ENCODE data around the gene B4GALT1.

DNA sequence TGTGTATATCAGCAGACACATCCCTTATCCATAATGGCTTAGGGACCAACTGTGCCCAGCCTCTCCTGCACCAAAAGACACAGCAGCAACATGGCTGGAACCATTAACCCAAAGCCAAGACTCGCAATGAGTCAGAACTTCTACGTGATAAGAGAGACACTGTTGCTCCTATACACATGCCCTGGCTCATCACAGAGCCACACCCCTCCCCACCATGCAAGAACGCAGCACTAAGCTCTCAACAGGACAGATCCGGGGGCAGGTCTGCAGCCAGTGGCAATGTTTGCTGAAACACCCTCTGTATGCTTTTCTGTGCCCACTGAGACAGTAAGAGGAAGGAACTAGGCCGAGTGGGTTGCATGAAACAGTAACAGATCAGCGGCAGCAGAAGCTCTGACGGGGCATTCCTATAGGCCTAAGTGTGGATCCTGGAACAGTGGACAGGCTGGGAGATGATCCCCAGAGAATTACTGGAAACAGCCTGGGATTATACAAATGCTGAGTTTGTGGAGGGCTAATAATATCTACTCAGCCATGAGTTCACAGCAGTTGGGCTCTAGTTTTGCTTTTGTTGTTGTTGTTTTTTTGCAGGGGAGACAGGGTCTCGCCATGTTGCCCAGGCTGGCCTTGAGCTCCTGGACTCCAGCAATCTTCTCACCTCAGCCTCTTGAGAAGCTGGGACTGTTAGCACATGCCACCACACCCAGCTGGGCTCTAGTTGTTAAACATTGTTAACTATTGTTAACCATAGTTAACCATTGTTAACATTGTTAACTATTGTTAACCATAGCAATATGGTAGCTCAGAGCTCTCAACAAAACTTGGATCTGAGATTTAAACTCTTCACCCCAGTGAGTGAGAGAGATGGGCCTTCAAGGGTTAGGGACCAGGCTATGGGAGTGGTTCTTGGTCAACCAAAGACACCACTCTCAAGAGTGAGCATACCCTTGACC, 41.0 kb downstream of the B4GALT1 start:
- no peak for TF ChIP-seq POLR2A (IDR thresholded peaks at IDR 0.05; ENCODE audit: borderline replicate concordance, extremely low read depth, insufficient read depth, insufficient read length)
- no peak for TF ChIP-seq CTCF (IDR thresholded peaks at IDR 0.05 in 2 of 3, conservative IDR thresholded peaks at IDR 0.05 in 1 of 3; ENCODE audit: borderline replicate concordance in 1 of 3, insufficient read depth in 1 of 3, low read depth in 2 of 3, low read length in 2 of 3)
- TF ChIP-seq ZNF274 (IDR thresholded peaks at IDR 0.05; ENCODE audit: low read depth, low read length), result no peak
- no peak for TF ChIP-seq ATF3 (IDR thresholded peaks at IDR 0.05)

Measured in HCT116 (cell line).